Measurements from ENCODE around the gene ITFG1.
"Not testable (repeated sequence)": the region's sequence is repeated elsewhere in the genome, so short reads cannot be mapped to it uniquely, and the experiment has no call there.

Gene ITFG1

GRCh38 chr16:47143677-47144558 is 316.9 kb downstream of the ITFG1 start, which contains the start of gene NETO2:
TSS of gene NETO2 (minus strand) at chr16:47143945. CDS start at chr16:47143612, 333 bp downstream.
- no peak for DNase-seq

GRCh38 chr16:47142821-47143676 is 317.8 kb downstream of the ITFG1 start:
- DNase-seq, result no peak

GRCh38 chr16:47142486-47142820 is 318.4 kb downstream of the ITFG1 start:
- DNase-seq, result no peak

- DNase-seq, result peak; percentile 25 to 38
These were observed 318.9 kb downstream of the ITFG1 start for GRCh38 chr16:47141773-47142485.

- DNase-seq, result no peak
These were observed 320.2 kb downstream of the ITFG1 start for GRCh38 chr16:47140686-47141085.

GRCh38 chr16:47139561-47140185 is 321.2 kb downstream of the ITFG1 start:
- DNase-seq, result no peak

GRCh38 chr16:47137925-47138324 is 322.9 kb downstream of the ITFG1 start:
- DNase-seq, result not testable (repeated sequence)

GRCh38 chr16:47136099-47136842 is 324.6 kb downstream of the ITFG1 start:
- DNase-seq, result peak in 1 of 2 experiments; percentile 20

- no peak for DNase-seq
These were observed 326.3 kb downstream of the ITFG1 start for GRCh38 chr16:47134550-47134949.

- DNase-seq, result no peak
These were observed 328.6 kb downstream of the ITFG1 start for GRCh38 chr16:47132308-47132707.

- DNase-seq, result no peak
These were observed 331.0 kb downstream of the ITFG1 start for GRCh38 chr16:47129755-47130435.

- no peak for DNase-seq
These were observed 333.3 kb downstream of the ITFG1 start for GRCh38 chr16:47127541-47127940.

- no peak for DNase-seq
These were observed 335.1 kb downstream of the ITFG1 start for GRCh38 chr16:47125757-47126156.

- DNase-seq, result no peak
These were observed 347.7 kb downstream of the ITFG1 start for GRCh38 chr16:47113130-47113529.

GRCh38 chr16:47110939-47111338 is 349.9 kb downstream of the ITFG1 start:
- DNase-seq, result no peak

- no peak for DNase-seq
These were observed 351.5 kb downstream of the ITFG1 start for GRCh38 chr16:47109361-47109760.

Data from AML-193 (cell line).